HG03439 (cell line): Measurements from ENCODE around the gene GGT5.
"Not testable (repeated sequence)": the region's sequence is repeated elsewhere in the genome, so short reads cannot be mapped to it uniquely, and the experiment has no call there.

Experiments
- ATAC-seq: cut with Tn5 transposase; IDR thresholded peaks from one replicate; pipeline ENCODE4 v1.9.1; 2021; ENCODE audit warnings: mild to moderate bottlenecking, moderate library complexity; ENCODE audit not compliant: unreplicated experiment

Gene GGT5

DNA sequence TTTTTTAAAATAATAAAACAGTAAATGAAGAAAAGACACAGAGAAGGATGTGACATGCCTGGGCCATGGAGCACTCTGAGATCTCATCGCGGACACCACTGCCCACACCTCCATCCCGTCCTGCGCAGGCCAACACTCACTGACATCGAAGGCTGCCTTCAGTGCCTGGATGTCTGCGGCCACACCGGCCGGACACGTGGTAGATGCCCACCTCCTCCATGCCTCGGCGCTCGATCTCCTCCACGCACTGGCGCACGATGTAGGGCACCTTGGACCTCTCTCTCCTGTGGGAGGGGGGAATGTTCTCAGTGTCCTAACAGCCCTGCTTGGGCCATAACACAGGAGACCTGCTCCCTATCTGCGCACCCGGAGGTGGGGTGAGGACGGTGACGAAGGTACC, 18.6 kb upstream of the GGT5 start:
- ATAC-seq, result not testable (repeated sequence)

DNA sequence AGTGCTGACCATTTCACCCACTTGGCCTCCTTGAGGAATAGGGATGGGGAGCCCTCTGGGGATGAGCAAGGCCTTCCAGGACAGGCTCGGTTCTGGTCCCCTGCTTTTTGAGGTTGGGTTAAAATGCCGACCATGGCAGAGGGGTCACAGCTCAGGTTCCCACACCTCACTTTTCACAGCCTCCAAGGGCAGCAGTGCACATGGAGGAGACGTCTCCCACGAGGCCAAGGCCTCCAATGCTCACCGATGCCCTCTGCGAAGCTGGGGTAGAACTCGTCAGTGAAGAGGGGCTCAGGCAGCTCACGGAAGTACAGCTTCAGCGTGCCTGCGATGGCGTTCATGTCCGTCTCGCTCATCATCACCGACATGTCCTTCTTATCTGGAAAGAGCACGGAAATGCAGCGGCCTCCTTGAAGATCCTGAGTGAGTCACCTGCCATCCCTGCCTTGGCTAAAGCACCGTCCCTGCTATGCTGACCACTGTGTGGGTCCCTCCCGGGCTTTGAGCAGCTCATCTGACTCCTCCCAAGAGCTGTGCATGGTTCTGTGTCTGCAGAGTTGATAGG, 17.4 kb upstream of the GGT5 start:
- not testable (repeated sequence) for ATAC-seq

DNA sequence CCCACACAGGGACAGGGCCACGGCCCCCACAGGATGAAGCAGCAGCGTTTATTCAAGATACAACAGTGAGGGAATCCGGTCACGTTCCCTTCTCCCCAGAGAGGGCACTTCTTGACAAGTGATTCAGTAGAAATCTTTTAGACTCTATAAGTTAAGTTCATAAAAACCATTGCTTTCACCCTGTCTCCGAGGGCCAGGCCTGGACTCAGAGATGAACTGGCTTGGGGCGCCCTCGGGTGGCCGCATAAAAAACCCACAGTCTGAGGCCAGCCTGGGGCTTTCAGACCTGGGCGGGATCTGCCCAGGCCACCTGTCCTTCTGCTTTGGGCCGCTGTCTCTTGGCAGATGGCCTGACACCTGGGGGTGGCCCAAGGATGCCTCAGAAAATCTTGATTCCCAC, 14.6 kb upstream of the GGT5 start:
- ATAC-seq, result not testable (repeated sequence)

DNA sequence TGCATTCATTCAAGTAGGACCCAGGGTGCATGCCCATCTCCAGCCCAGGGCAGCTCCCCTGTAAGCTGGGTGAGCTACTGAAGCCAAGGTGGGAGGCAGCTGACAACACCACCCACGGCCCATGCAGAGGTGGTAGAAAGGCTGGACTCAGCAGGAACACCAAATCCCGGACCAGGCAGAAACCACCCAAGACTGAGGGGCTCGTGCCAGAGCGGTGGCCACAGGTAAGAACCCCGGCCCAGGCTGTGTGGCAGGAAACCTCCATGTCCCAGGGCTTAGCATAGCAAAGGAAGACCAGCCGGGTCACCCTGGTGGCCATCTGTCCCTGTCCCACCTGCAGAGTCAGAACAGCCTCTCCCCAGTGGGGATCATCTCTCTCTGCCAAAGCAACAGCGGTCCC, 11.9 kb upstream of the GGT5 start:
- not testable (repeated sequence) for ATAC-seq

DNA sequence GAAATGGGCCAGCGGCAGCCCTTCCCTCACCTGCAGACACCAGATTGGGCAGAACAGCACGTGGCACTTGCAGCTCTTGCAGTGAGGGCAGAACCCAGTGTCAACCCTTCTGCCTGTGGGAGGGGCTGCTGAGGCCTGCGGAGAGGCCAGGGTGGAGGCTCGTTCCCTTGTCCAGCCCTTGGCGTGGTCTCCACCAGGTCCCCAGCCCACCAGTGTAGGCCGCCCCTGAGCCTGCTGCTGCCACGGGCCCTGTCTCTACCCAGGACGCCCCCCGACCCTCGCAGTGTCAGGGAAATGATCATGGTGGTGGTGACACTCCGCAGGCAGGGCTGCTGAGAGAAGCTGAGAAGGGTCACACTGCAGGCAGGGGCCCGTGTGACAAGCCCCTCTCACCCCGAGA, 11.3 kb upstream of the GGT5 start:
- not testable (repeated sequence) for ATAC-seq

DNA sequence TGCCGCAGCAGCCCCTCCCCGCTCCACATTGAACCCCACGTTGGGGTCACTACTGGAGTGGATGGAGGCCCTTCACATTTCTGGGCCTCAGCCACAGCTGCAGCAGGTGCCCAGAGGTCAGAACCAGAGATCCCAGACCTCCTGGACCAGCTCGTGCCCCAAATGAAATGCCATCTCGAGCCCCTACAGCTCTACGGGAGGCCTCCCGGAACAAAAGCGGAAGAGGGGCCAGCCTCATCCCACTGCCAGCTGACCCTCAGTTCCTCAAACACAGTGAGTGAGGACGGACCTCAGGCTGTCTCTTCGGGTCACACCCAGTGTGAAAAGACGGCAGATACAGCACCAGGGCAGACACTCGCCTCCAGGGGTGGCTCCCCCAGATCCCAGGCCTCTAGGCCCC, 8.2 kb upstream of the GGT5 start:
- not testable (repeated sequence) for ATAC-seq

DNA sequence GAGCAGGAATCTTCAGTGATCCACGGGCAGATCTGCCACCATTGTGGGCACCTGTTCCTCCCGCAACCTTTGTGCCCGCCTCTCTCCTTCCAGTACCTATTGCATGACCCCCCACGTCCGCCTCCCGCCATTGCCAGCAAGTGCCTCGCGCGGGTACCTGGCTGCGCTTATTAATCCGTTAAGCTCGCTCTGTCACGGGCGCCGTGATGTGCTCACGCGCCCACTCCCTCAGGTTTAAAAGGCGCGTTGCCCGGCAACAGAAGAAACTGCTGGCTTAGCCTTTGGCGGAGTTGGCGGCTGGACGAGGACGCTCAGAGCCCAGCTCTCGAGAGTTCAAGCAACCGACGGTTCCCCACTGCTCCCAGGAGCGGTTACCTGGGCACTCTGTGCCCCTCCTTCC, 6.4 kb upstream of the GGT5 start:
- not testable (repeated sequence) for ATAC-seq

DNA sequence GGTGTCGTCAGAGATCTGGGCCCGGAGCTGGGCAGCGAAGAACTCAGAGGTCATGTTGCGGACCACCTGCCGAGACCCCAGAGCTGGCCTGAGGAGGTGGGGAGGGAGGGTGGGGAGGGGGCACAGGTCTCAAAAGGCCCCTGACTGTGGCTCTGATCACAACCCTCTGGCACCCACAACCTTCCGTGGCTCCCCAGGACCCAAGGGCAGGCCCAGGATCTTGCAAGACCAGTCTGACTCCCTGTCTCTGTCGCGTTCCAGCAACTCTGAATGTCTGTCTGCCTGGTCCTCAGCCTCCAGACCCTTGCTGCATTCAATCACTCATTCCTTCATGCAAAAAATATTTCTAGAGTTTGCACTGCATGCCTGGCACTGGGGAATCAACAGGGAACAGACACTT, 4.5 kb upstream of the GGT5 start:
- ATAC-seq, result not testable (repeated sequence)

DNA sequence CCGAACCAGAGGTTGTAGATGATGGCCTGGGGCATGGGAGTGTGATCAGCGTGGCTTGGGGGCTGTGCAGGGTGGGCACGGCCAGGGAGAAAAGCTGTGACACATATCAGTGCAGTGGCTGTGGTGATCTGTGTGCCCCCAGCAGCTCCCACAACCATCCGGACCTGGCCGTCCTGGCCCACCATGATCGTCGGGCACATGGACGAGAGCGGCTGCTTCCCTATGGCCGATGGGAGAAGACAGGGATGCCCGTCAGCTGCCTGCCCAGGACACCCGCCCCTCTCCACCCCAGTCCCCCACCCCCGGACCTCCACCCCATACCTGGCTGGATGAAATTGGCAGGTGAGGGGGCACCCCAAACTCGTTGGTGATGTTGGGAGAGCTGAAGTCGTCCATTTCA, 3.7 kb upstream of the GGT5 start:
- not testable (repeated sequence) for ATAC-seq

DNA sequence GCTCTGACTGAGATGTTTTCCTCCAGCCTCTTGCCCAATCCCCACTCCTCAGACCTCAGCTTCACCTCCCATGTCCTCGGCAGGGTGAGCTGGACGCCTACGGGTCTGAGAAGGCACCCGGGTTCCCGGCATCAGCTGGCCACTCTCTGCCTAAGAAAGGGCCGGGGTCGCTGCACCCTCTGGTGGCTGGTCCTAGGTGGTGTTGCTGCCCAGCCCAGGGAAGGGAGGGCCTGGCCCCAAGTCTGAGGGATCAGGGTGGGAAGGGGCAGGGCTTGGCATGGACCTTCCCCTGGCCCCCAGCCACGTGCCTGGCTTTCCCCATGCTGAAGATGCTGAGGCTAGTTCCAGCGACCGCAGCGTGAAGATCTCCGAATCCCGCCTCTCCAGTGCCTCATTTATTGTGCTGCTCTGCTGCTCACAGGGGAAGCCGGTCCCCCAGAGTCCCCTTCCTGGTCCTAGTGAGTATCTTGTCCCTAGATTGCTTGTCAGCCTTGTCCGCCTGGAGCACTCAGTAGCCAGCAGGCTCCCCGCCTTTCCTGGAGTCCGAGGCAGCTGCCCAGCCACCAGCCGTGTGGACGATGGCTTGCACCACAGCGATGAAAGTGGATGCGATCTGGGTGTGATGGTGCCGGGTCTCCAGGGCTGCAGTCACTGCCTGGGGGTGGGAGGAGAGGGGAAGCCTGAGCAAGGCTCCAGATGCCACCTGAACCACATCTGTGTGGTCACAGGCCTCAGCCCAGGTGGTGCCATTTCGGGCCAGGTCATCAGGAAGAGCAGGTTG, 2.9 kb upstream of the GGT5 start:
- no peak for ATAC-seq

DNA sequence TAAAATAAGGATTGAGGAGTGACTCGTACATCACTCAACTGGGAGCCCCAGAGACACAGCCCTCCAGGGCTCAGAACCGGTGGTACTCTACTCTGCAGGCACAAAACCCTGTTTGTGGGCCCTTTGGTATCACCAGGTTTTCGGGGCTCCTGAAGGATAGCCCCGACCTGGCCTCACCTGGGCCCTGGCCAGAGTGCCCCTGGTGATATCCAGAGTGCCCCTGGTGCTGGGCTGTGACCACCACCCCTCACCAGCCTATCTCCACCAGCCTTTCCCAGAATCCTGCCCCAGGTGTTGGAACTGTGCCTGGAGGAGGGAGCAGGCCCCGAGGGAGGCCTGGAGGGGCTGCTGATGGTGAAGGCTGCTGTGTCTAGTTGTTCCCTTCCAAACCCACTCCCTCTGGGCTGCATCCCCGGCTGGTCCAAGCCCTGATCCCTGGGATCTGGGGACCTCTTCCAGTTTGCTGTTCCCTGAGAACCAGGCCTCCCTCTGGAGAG, 2.2 kb upstream of the GGT5 start:
- no peak for ATAC-seq

DNA sequence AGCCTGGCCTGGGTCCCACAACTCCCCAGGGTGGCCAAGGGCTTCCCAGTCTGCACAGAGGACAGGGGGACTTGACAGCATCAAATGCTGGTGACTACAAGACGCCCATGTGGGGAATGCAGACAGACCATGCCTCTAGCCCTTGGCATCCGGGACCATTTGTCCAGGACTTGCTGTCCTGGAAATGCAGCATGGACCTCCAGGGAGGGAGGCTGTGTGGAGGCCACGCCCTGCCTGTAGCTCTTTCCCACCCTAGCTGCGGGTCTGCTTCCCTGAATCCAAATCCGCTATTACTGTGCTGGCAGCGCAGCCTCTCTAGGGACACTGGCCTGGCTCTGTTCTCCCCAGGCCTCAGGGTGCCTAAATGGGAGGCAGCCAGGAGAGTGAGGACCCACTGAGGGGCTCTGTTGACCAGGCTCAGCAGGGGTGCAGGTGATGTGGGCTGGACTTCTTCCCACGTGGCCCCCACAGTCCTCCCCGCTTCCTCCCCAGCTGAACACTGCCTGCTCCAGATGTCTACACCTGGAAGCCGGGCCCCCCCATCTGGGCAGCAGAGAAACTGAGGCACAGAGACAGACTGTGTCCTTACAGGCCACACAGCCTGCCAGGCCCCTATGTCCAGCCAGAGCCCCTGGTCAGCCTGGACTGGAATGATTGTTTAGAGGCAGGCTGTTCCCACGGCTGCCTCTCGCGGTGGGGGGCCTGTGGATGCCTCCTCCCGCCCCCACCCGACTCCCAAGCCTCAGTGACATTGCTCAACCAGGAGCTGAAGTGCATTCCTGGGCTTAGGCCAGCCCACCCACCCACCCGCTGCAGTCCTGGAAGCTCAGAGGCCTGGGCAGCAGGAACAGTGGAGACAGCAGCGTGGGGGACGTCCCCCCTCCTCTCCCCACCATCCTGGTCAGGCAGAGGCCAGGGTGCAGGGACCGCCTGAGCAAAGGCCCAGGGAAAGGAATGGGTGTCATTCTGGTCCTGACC, 991 bp upstream of the GGT5 start:
- not testable (repeated sequence) for ATAC-seq

DNA sequence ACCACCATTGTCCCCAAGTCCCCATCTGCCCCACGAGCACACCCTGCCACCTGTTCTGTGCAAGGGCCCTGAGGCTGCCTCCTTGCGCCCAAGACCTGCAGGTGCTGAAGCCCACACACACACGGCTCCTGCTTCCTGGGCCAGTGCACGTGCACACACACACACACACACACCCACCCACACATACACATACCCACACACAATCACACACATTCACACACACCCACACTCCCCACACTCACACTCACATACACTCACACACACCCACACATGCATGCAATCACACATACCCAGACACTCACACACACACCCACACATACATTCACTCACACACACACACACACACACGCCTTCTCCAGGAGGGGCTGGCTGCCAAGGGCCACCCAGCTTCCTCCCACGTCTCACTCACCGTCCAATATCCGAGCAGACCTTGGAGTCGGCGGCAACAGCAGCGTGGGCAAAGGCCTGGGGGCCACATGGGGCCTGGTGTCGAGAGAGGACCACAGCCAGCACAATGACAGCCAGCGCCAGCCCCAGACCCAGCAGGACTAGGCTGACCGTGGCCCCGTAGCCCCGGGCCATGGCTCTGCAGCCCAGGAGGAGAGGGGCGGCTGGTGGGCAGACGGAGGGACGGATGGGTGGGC, 616 bp downstream of the GGT5 start:
- no peak for ATAC-seq

DNA sequence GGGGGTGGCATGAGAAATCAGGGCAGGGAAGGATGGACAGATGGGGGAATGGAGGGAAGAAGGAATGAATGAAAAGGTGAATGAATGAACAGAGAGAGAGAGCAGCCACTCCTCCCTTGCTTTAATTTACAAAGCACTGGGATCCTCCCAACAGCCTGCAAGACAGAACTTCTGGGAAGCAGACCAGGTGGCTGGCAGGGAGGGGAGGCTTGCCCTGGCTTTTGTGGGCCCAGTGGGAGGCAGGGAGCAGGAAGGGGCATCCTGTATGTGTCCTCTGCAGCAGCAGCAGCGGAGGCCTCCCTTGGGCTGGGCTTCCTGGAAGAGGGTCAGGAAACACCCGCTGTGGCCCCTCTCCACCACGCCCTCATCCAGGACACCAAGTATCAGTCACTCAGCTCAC, 1.5 kb downstream of the GGT5 start:
- not testable (repeated sequence) for ATAC-seq

DNA sequence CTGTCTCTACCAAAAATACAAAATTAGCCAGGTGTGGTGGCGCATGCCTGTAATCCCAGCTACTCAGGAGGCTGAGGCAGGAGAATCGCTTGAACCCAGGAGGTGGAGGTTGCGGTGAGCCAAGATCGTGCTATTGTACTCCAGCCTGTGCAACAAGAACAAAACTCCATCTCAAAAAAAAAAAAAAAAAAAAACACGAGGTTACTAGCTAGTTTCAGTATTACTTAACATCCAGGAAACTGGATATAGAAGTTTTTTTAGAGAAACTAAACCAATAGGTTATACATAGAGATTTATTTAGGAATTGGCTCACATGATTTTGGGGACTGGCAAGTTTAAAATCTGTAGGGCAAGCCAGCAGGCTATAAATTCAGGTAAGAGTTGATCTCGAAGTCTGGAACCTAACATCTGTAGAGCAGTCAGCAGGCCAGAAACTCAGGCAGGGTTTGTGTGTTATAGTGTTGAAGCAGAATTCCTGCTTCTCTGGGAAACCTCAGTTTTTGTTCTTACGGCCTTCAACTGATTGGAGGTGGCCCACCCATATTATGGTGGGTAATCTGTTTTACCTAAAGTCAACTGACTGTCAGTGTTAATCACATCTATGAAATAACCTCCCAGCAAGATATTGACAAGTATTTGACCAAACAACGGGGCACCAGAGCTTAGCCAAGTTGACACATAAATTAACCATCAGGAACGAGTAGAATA, 3.7 kb downstream of the GGT5 start:
- not testable (repeated sequence) for ATAC-seq

DNA sequence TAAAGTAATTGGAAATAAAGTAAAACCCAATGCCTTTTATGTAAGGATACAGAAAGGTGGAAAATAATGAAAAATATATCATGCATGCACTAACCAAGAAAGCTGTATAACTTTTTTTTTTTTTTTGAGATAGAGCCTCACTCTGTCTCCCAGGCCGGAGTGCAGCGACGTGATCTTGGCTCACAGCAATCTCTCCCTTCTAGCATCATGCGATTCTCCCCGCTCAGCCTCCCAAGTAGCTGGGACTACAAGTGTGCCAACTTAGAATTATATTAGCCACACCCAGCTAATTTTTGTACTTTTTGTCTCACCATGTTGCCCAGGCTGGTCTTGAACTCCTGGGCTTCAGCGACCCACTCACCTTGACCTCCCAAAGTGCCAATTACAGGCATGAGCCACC, 4.5 kb downstream of the GGT5 start:
- ATAC-seq, result no peak

DNA sequence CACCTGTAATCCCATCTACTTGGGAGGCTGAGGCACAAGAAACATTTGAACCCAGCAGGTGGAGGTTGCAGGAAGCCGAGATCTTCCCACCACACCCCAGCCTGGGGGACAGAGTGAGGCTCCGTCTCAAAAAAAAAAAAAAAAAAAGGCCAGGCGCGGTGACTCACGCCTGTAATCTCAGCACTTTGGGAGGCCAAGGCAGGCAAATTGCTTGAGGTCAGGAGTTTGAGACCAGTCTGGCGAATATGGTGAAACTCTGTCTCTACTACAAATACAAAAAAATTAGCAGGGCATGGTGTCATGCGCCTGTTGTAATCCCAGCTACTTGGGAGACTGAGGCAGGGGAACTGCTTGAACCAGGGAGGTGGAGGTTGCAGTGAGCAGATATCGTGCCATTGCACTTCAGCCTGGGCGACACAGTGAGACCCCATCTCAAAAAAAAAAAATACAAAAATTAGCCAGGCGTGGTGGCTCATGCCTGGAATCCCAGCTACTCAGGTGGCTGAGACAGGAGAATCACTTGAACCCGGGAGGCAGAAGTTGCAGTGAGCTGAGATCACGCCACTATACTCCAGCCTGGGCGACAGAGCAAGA, 6.7 kb downstream of the GGT5 start:
- ATAC-seq, result not testable (repeated sequence)

DNA sequence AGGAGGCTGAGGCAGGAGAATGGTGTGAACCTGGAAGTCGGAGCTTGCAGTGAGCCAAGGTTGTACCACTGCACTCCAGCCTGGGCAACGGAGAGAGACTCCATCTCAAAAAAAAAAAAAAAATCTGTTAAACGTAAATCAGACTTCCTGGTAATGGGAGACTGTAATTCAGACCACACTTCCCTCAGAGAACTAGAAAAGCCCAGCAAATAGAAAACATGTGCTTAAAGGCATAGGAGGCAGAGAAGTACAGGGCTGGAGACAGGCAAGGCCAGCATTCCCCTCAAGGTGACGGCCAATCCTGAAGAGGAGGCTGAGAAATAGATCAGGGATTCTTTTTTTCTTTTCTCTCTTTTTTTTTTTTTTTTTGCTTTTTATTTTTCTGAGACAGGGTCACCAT, 8.2 kb downstream of the GGT5 start:
- ATAC-seq, result no peak

DNA sequence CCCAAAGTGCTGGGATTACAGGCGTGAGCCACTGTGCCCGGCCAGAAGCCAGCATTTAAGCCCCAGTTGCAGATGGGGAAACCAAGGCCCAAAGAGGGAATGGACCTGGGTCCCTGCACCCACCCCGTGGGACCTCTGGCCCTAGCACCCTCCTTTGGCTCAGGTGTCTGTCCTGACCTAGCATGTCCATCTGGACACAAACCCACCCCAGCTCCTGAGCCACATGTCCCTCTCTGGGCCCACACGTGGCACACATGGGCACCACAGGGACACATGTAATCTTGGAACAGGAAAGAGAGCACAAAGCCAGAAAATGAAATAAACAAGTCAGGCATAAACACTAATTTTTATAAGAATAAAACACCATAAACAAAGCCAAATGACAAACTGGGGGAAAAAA, 9.6 kb downstream of the GGT5 start:
- no peak for ATAC-seq

DNA sequence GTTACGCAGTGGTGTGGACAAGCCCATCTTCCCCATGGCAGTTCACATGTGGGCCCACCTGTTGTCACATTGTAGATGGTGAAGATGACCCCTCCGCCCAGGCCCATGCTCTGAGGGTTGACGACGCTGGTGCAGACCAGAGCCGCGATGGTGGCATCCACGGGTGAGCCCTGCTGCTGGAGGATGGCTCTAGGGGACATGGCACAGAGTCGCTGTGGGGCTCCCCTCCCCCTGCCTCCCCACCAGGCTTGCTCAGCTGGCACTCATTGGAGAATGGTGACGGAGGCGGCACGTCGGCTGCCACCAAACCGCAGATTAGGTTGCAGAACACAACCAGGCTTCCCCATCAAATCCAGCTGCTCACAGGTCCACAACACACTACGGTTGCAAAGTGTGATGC, 11.1 kb downstream of the GGT5 start:
- no peak for ATAC-seq
